ENCODE results near the gene OR2T35. TPM values are rescaled to one million over a fixed set of nuclear protein-coding genes. Genes with fewer than 3 reads are reported as not detected.
A peak's percentile ranks its signal among the peaks of the same experiment; 100 is the strongest.

The OR2T35 gene
- total RNA-seq, 1 experiment from 2014 or later, result not detected

DNA sequence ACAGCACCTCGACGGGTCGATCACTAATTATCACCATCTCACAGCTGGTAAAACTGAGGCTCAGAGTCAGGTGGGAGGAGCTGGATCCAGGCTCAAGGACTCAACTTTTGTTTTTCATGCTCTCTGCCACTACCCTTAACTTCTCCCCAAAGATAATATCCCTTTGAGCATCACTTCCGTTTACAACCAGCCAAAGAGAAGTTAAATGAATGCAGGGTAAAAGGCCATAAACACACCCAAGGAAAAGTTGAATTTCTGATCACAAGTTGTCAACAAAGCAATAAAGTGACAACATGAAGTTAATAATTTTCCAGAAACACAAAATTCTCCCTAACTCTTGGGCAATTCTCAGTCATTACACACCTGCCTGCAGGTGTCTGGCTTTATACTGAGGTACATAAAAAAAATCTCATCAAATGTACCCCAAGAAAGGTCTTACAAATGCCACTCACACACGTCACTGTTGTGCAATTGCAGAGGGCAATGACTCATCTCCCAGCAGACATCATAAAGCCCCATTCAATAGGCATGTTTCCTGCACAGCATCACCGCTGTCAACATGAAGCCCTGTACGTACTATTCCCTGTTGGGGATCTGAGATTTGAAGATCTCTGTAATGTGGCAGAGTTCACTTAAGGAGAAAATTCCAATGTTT, 13.6 kb downstream of the OR2T35 start:
- in situ Hi-C loops (cut with HindIII; ENCODE audit: low pct_unique_long_range_greater_than_20kb, low sequenced_read_pairs), result no loop called here

DNA sequence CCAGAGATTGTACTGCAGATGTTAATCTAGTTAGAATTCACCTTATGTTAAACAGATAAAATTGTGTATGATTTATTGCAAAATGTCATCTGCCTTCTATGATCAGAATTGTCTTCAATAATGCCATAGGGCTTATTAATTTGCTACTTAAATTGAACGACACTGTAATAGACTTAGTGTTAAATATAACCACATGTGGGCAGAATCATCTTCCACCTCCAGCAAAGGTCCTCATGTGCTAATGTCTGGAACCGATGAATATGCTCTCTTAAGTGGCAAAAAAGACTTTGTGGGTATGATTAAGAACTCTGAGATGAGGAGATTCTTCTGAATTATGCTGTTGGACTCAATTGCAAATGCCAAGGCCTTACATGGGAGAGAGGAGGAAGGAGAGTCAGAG, 14.5 kb downstream of the OR2T35 start:
- no peak for DNase-seq (ENCODE audit: low read depth, low spot score)
- in situ Hi-C loops (cut with HindIII; ENCODE audit: low pct_unique_long_range_greater_than_20kb, low sequenced_read_pairs), result no loop called here

More for the DNA sequence above, 13.6 kb downstream of the OR2T35 start:
- peak; percentile 20 for DNase-seq (ENCODE audit: low read depth, low spot score)

DNA sequence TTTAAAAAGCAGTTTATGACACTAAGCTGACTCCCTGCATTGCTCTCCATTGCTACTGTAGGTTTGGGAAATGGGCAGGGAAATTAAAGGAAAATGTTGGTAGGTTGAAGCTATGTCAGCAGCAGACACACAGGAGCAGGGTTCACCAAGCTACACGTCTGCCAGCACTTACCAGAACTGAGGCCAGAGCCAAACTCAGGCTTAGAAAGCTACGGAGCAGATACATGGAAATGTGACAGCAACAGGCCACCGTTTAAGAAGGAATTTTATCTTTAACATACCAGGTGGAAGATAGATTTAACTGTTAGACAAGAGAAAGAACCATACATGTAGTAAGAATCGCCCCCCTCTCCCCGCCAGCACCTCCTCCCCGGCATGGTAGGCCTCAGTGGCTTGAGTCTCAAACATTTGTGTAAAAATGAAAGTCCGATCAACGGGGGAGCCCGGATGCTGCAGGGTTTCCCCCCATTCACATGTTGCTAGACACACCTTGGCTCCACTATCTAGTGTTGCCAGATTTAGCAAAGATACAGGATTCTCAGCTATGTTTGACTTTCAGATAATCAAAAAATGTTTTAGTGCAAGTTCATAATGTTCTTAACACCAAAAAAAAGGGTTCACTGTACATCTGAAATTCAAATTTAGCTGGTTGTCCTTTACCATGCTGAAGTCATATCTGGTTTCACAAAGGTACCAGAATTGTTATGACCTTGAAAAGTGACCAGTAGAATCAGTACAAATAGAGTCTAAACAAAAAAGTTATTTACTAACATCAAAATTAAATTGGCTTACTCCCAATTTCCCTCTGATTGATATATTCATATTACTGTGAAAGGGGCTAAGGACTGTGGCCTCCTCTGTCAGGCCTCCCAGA, 16.9 kb downstream of the OR2T35 start:
- in situ Hi-C loops (cut with HindIII; ENCODE audit: low pct_unique_long_range_greater_than_20kb, low sequenced_read_pairs), result no loop called here
- no peak for DNase-seq (ENCODE audit: low read depth, low spot score)

DNA sequence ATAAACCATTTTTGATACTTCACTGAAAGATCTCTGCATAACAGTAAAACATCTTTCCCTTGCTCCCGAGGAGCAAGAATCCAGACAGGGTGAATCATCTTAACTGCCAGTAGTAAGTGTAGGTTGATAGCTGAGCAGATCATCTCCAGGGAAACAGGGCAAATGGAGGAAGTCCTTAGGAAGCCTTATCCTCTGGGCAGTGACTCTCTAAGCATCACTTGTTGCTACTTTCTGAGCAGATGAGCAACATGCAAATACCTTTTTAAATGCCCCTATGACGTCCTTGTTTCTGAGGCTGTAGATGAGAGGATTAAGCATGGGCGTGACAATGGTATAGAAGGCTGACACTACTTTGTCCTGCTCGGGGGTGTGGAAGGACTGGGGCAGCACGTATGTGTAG, 19.1 kb downstream of the OR2T35 start:
- no peak for DNase-seq (ENCODE audit: low read depth, low spot score)
- in situ Hi-C loops (cut with HindIII; ENCODE audit: low pct_unique_long_range_greater_than_20kb, low sequenced_read_pairs), result no loop called here

DNA sequence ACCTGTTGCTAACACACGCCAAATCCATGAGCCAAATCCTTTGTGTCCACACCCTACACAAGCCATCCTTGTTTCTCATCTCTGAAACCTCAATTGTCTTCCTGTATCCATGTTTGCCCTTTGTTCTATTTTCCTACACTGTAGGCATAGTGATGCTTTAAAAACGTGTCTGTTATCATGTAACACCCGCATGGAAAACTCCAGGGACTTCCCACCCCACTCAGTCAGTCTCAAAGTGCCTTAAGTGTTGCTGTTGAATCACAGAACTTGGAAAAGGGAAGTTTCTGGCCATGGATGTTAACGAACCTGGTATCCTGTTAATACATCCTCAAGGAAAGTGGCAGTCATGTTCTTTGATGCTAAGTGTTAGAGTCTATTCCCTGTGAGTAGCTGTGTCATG, 19.9 kb downstream of the OR2T35 start:
- DNase-seq (ENCODE audit: low read depth, low spot score), result no peak
- in situ Hi-C loops (cut with HindIII; ENCODE audit: low pct_unique_long_range_greater_than_20kb, low sequenced_read_pairs), result no loop called here

DNA sequence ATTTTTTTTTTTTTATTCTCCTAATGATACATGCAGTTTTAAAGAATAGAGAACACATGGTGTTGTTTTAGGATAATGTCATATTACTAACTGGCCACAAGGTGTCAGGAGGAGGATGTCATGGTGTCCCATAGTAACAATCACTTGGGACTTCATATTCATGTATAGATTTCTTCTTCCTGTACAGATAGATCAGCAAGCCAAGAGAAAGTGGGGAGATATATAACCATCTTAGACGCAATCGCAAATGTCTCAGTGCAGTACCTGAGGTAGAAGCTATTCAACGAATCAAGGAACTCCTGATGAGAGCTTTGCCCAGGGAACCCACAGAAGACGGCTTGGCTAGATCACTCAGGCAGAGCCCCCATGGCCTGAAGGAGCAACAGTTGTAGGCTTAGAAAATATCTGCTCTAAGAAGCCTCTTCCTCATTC, 22.5 kb downstream of the OR2T35 start:
- DNase-seq (ENCODE audit: low read depth, low spot score), result peak; percentile 67
- in situ Hi-C loops (cut with HindIII; ENCODE audit: low pct_unique_long_range_greater_than_20kb, low sequenced_read_pairs), result no loop called here

DNA sequence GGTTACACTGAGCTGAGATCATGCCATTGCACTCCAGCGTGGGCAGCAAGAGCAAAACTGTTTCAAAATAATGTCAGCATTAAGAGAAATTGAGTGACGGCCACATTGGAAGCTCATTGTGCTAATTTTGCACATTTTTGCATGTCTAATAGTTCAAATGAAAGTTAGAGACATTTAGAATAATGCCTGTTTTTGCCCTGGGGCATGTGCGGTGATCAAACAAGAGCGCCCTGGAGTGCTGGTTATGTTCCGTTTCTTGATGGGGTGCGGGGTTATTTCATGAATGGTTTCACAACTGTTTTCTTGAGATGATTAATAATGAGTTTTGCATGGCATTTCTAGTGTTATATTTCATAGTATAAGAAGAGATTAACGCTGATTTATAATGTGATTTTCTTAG, 23.3 kb downstream of the OR2T35 start:
- in situ Hi-C loops (cut with HindIII; ENCODE audit: low pct_unique_long_range_greater_than_20kb, low sequenced_read_pairs), result no loop called here

DNA sequence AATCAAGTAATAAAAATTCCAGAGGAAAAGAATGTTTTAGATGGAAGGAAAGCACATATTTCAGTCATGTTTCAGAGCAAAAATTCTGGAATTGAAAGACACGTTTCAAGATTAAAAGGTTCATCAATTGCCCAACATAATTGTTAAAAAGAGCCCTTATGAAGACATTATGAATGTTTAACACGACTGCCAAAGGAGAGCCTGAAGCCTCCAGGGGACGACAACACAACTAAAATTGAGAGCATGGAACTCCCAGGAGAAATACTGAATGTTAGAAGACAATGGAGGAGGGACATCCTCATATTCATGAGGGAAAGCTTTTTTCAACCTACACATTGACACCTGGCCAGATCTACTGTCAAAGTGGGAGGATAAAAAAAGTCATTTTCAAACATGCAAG, 26.2 kb downstream of the OR2T35 start:
- in situ Hi-C loops (cut with HindIII; ENCODE audit: low pct_unique_long_range_greater_than_20kb, low sequenced_read_pairs), result no loop called here
- DNase-seq (ENCODE audit: low read depth, low spot score), result peak; percentile 81

More for the DNA sequence above, 23.3 kb downstream of the OR2T35 start:
- no peak for DNase-seq (ENCODE audit: low read depth, low spot score)

DNA sequence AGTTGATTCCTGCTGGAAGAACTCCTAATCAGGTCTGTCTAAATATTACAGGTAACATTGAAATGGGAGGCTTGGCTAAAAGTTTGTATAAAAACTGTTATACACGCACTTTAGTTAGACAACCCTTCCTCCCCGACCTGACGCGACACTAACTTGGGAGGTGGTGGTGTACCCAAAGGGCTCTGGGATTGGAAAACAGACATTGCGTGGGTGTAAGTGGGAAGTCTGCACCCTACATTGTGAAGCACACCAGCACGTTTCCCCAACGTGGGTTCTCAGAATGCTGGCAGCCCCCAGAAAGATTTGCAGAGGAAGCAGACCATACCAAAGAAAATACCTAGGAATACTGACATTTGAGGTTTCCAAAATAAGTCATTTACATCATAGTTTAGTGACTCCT, 27.0 kb downstream of the OR2T35 start:
- no peak for DNase-seq (ENCODE audit: low read depth, low spot score)
- in situ Hi-C loops (cut with HindIII; ENCODE audit: low pct_unique_long_range_greater_than_20kb, low sequenced_read_pairs), result no loop called here

DNA sequence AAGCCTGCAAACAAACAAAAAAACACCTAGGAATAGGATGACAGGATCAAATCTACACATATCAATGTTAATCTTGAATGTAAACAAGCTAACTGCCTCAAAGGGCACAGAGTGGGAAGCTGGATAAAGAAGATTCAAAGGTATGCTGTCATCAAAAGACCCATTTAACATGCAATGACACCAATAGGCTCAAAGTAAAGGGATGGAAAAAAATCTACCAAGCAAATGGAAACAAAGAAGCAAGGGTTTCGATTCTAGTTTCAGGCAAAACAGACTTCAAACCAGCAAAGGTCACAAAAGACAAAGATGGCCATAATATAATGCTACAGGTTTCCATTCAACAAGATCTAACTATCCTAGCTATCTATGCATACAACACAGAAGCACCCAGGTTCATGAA, 31.3 kb downstream of the OR2T35 start:
- DNase-seq (ENCODE audit: low read depth, low spot score), result no peak

DNA sequence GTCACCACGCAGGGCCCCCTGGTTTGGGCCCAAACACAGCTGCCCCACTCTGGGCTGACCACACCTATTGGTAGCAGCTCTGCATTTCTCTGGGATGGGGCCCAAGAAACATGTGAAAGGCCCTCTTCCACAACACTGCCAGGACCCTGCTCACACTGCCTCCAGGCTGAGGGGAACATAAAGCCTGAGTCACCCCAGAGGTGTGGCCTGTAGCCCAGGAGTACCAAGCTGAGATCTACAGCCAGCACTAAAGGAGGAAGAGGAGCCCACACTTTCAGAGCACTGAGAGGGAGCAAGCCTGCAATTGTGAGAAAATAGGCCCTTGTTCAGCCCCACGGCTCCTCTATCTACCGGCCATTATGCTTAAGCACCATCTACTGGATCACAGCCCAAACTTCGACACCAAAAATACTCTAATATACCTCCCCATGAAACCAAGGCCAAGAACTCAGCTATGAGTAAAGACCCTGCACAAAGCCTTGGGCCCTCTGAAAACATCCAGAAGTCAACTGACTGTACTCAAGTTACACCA, 33.1 kb downstream of the OR2T35 start:
- no peak for DNase-seq (ENCODE audit: low read depth, low spot score)
- in situ Hi-C loops (cut with HindIII; ENCODE audit: low pct_unique_long_range_greater_than_20kb, low sequenced_read_pairs), result no loop called here

More for the DNA sequence above, 31.3 kb downstream of the OR2T35 start:
- in situ Hi-C loops (cut with HindIII; ENCODE audit: low pct_unique_long_range_greater_than_20kb, low sequenced_read_pairs), result no loop called here

DNA sequence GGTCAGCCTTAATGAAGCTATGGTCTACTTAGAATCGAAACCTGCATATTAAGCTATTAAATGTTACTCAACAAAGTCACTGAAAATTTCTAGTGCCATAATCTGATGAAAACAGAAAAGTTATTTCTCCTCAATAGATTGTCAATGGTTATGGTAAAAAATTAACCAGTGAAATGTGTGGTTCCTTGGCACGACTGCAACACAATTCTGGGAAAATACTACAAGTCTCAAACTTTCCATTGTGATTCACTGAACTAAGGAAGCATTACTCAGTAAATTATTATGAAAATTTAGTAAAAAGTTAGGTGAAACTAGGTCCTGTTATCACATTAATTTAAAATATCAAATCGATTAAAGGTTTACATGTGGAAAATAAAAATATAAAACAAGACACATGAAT, 34.8 kb downstream of the OR2T35 start:
- in situ Hi-C loops (cut with HindIII; ENCODE audit: low pct_unique_long_range_greater_than_20kb, low sequenced_read_pairs), result no loop called here
- DNase-seq (ENCODE audit: low read depth, low spot score), result no peak

DNA sequence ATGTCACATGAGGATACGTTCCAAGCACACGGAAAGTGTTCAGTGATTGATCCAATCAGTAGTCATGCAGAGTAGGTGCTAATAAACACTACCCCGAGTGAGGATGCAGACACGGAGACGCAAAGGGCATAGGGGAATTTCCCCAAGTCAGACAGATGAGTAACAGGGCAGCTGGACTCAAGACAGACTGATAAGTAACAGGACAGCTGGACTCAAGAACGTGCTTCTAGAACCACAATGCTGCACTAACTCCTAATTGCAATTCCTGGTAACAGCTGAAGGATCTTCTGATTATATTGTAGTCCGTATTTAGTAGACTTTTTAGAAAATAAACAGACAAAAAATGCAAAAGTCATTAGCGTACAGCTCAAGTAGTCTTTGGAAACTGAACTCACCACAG, 45.7 kb downstream of the OR2T35 start:
- no peak for DNase-seq (ENCODE audit: low read depth, low spot score)
- in situ Hi-C loops (cut with HindIII; ENCODE audit: low pct_unique_long_range_greater_than_20kb, low sequenced_read_pairs), result no loop called here

DNA sequence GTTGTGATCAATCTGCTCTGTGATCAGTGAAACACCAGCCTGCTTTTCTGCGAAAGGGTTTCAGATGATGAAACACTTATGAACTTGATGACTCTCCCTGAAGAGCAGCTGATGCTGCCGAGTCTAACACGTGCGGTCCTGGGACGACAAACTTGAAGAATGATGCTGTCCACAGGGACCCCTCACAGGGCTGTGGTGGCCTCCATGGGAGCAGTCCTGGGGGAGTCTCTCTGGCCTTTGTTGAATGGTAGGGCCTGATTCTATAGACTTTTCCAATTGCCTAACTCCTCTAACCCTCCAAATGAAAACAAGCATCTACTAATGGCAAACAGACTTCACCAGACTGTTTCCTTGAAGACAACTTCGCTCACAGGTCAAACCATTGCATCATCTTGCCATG, 47.5 kb downstream of the OR2T35 start, which contains the start of gene OR2T10:
OR2T10 (minus strand) TSS at position 112 of the 400 bp plus-strand sequence. CDS start 3,932 bp downstream, outside the sequence.
- no peak for DNase-seq (ENCODE audit: low read depth, low spot score)
- in situ Hi-C loops (cut with HindIII; ENCODE audit: low pct_unique_long_range_greater_than_20kb, low sequenced_read_pairs), result no loop called here

DNA sequence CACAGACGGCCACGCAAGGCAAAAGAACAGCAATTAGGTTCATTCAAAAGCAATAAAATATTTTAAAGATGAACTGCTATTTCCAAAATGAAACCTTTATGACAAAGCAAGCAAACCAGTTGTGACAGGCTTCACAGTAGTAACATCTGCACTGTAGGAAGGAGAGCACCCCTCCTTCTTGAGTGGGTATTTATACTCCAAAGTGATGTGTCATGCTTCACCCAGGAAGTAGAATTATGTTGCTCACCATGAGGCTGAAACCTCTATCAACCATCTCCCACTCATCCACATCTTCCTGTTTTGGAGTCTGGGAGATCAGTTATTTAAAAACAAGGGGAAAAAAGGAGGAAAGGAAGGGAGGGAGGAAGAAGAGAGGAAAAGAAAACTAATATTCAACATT, 48.5 kb downstream of the OR2T35 start:
- in situ Hi-C loops (cut with HindIII; ENCODE audit: low pct_unique_long_range_greater_than_20kb, low sequenced_read_pairs), result no loop called here
- DNase-seq (ENCODE audit: low read depth, low spot score), result no peak

DNA sequence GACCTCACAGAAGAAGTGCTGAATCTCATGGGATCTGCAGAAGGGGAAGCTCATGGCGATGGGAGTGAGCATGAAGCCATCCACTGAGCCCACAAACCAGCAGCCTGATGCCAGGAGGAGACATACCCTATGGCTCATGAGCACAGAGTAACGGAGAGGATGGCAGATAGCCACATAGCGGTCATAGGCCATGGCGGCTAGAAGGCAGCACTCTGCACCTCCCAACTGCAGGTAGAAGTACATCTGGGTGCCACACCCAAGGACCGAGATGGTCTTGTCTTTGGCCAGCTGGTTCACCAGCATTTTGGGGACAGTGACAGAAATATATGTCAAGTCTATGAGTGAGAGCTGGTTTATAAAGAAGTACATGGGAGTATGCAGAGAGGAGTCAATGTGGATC, 51.9 kb downstream of the OR2T35 start:
- in situ Hi-C loops (cut with HindIII; ENCODE audit: low pct_unique_long_range_greater_than_20kb, low sequenced_read_pairs), result no loop called here
- no peak for DNase-seq (ENCODE audit: low read depth, low spot score)

DNA sequence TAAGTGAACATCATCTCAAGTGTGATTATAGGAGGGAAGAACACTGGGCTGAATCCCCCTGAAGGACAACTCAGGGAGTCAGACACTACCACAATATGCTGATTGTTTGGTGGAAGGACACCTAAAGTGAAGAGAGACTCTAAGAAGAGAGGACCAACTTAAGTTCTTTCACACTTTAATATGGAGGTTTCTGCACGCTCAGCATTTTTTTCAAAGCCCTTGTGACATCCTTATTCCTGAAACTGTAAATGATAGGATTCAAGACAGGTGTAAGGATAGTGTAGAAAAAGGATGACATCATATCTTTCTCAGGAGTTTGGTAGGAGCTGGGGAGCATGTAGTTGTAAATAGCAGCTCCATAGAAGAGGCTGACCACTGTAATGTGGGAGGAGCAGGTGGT, 52.4 kb downstream of the OR2T35 start:
- no peak for DNase-seq (ENCODE audit: low read depth, low spot score)
- in situ Hi-C loops (cut with HindIII; ENCODE audit: low pct_unique_long_range_greater_than_20kb, low sequenced_read_pairs), result no loop called here

DNA sequence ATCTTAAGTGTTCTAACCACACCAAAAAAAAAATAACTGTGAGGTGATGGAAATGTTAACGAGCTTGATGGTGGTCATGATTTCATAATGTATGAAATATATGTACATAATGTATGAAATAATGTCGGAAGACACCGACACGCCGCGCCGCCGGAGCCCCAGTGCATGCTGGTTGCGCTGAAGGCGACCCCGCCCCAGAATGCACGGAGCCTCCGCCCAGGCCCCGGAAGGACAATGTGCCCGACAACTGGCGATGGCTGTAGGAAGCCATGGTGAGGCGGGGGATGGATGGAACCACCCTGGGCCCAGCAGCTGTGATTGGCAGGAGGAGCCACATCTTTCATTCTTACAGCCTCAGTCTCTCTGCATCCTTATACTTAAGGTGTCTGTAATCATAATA, 55.0 kb downstream of the OR2T35 start:
- DNase-seq (ENCODE audit: low read depth, low spot score), result no peak
- in situ Hi-C loops (cut with HindIII; ENCODE audit: low pct_unique_long_range_greater_than_20kb, low sequenced_read_pairs), result no loop called here

DNA sequence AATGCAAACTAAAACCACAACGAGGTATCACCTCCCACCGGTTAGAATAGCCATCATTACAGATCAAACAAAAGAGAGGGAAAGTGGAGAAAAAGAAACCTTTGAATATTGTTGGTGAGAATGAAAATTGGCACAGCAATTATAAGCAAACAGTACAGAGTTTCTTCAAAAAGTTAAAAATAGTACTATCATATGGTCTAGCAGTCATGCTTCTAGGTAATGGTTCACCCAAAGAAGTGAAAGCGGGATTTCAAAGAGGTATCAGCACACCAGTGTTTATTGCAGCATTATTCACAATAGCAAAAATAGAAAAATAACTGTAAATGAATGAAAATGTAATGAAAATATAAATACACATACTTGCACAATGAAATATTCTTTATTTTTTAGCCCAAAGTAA, 55.7 kb downstream of the OR2T35 start:
- in situ Hi-C loops (cut with HindIII; ENCODE audit: low pct_unique_long_range_greater_than_20kb, low sequenced_read_pairs), result no loop called here

More for the DNA sequence above, 55.7 kb downstream of the OR2T35 start:
- no peak for DNase-seq (ENCODE audit: low read depth, low spot score)
